Measurements from ENCODE around the gene ELMO1.

ELMO1 gene

DNA sequence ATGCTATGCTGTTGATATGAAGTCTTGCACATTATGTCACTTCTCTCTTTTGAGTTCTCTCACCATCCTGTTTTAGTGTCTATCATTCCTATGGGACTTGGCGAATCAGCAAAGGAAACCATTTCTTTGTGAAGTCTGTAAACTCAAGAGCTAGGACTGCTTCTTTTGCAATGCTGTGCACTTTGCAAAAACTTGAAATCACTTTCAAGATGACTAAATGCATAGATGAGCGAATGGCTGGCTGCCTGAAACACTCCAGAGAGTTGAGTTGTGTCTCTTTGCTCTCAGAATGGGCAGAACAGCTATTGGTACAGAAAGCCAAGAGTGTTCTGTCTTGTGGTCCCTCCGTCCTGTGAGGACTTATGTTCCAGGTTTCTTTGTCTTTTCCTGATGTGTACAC is 18.3 kb upstream of the ELMO1 start:
- no peak for FAIRE-seq

DNA sequence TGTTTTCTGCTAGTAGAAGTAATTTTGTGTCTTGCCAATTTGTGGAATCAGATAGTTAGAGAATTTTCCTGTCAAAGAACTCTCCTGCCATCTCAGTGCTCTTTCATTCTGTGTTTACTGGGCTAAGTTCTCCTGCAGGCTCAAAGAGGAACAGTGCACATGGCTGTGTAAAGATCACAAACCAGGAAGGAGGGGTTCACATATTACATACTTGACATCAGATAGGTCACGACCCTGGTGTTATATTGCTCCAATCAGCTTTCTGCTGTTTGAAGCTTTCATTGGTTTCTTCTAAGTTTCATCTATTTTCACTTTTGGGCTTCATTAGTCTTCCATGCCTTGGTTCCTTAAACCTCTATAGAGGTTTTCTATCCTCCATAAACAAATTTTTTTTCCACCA is 13.5 kb upstream of the ELMO1 start:
- no peak for FAIRE-seq

DNA sequence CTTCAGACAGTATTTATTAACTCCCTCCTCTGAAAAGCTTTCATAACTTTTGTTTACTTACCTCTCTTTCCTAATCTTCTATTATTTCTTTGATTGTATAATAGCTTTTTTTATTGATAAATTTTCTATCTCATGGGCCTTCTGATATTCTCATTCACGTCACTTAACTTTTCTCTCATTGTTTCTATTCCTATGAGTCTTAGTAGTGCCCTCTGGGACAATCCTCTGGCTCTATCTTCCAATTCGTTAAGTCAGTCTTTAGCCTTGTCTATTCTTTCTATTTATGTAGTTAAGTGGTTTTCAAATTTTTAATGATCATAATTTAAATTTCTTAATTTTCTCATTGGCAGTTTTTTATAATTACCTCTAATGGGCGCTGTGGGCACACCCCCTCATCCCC is 6.4 kb upstream of the ELMO1 start:
- no peak for FAIRE-seq

DNA sequence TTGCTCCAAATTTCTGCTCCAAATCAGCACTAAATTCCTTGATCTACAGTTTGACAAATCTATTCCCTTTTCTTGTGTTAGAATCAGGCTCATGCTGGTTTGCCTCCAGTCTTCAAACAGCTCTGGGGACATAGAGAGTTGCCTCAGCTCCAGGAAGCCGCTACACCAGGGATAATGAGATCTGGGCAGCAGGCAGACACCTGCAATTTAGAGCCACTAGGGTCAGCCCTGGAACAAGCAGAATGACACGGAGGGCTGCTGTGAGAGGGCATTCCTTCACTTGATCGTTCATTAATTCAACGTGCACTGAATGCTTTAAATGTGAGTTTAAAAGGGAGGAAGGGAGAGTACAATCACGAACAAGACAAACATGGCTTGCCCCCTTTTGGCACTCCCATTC is 3.7 kb upstream of the ELMO1 start:
- FAIRE-seq, result no peak

DNA sequence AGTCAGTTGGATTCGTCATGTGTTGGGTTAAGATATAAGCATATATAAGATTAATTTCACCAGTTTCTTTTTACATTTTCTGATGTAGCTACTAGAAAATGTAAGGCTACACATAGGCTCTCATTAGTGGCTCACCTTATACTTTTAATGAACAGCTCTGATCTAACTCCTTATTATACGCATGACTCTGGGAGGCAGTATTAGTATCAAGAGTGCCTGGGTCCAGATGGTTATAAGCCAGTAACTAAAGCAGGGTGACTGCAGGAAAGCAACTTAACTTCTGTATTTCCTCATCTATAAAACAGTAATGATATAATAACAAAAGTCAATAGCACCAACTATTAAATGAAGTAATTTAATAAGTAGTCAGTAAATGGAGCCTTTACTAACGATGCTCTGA is 1.4 kb upstream of the ELMO1 start:
- no peak for FAIRE-seq

DNA sequence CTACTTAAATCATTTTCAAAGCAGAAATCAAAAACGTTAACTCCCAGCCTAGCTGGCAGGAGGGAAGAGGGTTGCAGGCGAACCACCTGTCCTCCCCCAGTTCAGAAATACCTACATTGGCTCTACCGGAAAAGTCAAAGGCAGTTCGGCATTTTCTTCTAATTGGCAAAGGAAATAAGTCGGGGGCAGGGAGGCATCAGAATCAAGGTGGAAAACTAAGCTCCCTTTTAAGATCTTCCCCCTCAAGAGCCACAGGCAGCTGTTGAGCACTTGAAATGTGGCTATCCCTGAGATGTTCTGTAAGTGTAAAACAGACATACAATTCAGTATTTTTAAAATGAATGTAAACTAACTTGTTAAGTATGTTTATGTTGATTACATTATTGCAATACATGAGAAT is 957 bp upstream of the ELMO1 start:
- no peak for FAIRE-seq

DNA sequence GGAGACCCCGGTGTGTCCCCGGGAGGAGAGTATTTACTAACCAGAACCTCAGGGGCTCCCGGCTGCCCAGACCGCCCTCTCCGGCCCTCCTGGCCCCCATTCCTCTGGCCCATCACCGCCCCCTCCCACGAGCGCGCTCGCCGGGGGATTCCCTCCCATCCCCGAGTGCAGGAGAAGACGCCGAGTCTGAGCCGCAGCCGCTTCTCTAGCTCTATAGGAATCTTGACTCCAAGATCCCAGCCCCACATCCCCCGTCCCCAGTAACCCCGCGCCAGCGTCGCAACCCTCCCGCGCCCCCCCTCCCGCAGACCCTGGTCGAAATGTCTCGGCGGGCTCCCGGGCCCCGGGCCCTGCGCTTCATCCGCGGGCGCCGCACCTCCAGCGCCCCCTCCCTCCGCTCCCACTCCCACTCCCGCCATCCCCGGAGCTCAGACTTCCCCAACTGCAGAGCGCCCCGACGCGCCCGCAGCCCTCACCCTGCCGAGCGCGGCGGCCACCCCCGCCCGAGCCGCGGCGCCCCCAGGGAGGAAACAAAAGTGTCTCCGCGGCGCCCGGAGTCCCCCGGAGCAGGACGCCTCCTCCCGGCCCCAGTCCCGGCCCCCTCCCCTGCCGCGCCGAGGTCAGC is 541 bp downstream of the ELMO1 start:
- no peak for FAIRE-seq

DNA sequence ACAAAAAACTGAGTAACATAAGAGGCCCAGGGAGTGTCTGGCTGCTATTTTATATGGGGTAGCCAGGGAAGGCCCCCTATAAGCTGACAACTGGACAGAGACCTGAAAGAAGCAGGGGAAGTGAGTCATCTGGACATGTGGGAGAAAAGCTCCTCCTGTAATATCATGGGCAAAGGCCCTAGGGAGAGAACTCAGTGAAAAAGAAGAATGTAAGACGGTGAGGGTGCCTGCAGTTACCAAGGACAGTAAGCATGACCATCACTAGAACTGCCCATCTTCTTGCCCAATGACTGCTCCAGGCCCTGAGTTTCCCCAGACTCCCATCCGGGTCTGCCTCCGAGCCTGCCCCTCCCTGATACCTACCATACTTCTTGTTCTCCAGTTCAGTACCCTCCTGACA is 2.3 kb downstream of the ELMO1 start:
- no peak for FAIRE-seq

DNA sequence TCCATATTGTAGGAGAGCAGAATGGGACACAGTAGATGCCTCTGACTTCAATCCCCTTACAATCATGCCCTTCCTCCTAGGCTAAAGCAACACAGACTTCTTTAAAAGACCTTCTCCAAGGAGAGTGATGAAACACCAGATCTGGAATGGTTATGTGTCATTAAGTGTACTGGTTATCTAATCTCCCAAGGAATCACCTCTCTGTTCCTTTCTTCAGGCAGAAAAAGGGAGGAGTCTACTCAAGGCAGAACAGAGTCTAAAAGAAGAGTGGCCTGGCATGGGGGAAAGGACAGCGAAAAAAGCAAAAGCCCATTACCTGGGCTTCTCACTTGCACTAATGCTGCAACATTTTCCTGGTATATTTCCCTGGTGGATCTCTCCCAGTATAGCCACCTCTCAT is 2.9 kb downstream of the ELMO1 start:
- FAIRE-seq, result no peak

DNA sequence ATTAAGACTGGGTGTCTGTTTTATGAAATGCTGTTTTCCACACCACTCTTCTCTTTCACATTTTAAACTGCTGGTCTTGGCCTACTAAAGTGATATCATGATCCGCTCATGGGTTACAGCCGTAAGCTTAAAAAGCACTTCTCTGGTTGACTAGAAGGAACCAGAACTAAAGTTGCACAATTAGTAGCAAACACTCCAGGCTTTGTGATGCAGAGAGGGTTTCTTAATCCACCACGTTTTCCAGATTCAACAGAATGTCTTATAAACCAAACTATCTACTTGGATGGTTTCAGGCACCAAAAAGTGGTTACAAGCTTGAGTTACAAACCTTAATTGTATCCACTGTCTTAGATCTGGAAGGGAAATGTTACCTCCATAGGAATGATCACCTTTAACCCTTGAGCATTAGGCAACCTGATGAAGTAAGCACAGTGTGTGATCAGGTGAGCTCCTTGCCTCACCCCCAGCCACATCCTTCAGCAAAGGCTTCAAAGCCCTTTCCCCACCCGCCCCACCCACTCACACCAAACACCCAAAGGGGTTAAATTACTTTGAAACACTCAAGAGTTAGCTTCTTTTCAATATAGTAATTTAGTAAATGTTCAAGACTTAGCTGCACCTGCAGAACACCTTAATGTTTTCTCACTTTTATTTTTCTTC is 3.5 kb downstream of the ELMO1 start:
- FAIRE-seq, result no peak

DNA sequence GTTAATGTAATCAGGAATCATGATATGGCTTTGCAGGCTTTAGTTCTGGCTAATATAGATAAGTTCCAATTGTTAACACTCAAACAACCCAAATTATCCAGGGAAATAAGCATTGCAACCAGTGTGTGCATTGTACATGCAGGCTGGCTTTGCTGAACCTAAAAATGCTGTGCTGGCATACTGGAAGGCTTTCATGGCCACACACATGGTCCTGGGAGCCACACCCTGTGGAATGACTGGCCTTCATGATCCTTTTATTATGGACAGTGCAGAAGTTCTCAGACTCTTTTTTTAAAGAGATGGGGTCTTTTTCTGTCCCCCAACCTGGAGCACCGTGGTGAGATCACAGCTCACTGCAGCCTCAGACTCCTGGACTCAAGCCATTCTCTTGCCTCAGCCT is 5.0 kb downstream of the ELMO1 start:
- no peak for FAIRE-seq

DNA sequence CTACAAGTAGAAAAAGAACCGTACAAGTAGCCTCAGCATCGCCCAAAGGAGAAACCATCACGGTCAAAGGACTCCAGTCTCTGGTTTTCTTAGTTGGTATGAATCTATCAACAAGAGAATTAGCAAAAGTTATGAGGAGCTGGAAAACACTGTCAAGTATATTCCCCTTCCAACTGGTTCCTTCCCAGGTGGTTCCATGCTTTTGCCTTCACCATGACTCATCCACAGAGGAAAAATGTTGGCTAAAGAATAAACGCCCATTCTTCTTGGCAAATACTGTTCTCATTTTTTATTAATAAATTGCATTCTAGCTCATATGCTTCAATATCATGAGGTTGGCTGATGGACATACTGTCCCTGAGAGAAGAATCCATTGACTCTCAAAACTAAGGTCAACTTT is 6.4 kb downstream of the ELMO1 start:
- FAIRE-seq, result no peak

DNA sequence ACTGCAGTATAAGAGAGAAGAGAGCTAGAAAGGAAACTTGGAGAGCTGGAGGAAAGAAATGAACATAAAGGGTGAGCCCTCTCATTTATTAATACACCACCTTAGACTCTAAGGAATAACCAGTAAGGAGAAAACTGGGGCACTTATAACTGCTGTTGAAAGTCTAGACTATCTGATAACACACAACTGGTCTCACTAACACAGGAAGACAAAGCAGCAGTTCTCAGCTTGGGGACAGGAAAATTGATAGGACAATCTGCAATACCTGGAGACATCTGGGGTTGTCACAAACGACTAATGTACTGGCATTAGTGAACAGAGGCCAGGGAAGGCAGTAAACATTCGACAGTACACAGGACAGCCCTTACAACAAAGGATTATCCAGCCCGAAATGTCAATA is 6.8 kb downstream of the ELMO1 start:
- FAIRE-seq, result no peak

DNA sequence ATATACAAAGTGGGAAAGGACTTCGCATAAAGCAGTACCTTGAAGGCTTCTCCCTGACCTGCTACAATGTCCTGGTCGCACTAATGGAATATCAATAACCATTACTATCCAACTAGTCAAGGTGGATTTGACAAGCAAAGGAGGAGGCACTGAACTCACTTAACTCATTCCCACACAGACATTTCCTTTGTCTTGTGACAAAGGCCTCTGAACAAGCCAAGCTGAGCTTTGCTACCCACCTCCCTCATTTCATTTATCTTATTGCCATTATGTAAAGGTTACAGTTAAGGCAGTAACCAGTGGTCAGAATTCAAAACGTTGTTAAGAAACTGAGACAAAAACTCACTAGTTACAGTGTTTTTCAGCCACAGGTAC is 7.3 kb downstream of the ELMO1 start:
- no peak for FAIRE-seq

DNA sequence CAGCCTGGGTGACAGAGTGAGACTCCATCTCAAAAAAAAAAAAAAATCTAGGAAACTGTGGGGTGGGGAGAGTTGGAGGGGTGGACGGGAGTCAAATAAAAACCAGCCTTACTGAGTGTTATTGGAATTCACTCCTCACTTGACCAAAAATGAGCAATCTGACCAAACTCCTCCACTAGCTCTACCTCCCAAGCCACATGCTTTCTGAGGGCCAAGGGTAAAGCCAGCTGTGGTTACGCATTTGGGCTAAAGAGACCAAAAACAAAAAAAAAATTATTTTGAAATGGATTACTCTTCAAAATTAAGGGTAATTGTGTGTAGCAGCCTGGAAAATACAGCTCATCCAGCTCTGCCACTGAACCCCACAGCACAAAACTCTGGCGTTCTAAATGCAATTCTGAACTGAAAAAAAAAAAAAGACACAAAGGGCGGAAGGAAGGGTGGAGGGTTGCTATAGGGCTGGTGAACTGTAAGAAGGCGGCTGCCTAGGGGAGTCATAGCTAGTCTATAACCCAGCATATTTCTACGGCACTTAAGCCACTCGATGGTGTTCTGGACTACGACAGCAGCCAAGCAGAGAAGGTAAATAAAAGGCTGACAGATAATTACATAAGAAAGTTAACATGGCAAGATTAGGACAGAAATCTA is 7.8 kb downstream of the ELMO1 start:
- FAIRE-seq, result no peak

DNA sequence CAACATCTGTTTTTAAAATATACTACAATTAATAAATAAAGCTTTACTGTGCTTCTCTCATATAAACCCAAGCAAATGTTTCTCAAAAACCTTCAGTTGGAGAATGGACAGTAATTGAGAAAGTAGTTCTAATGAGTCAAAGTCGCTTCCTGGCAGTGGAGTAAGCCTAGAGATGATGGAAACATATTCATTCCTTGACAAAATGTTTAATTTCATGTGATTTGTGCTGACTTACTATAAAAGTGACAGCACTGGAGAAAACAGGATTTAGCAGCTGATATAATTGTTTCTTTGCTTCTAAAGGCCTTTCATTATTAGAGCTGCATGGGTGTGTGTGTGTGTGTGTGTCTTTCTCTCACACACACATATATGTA is 9.0 kb downstream of the ELMO1 start:
- no peak for FAIRE-seq

DNA sequence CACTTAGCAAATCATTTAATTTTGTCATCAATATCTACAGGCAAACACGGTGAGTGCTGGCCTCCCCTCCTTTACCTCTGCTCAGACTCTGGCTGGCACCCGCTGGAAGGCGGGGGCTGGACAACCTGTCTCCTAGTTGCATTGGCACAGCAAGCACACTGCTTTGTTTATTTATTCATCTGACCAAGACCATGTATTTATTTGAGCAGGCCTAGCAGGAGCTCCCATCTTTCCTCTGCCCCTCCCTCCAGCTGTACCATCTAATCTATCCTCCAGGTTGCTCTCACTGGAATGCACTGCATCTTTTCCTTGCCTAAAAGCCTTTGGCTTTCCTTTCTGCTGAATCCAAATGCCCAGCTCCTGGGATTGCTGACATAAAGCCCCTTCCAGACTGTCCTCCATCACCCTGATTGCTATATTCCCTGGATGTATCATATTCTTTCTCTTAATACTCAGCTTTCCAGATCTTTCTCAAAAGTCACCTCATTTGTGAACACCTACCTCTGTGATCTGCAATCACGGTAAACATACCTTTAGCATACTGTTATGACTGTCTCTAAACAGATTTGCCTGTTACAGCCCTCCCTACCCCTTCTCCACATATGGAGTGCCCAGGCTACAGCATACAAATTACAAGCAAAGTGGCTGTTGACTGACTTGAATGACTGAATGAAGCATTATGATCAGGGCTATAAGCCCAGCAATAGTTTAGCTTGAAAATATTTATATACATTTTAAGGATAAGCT is 9.6 kb downstream of the ELMO1 start:
- no peak for FAIRE-seq

DNA sequence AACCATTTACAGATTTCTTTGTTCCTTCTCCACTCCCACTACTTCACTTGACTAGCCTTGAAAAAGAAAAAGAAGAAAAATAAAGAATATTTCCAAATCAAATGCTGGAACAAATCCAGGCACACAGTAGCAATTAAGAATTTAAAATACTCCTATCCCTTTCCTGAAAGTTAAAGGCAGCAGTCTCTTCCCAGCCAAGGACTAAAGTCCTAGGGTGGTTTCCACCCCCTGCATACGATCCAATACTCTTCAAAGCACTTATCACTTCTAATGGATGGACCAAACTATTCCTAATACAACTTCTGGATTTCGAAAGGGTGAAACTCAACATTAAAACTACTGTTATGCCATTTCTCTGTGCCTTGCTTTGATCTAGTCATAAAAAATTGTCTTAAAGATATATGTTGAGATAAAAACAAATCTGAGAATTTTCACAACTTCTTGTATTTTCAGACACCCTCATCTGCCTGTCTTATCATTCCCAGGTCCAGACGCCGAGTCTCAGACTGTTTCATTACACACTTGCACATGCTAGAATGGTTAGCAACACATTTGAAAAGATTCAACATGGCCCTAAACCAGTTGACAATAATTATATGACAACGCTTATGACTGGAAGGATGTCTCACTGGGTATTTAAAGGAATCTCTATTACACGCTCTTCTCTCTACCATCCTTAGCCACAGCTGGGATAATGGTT is 13.4 kb downstream of the ELMO1 start:
- FAIRE-seq, result no peak

DNA sequence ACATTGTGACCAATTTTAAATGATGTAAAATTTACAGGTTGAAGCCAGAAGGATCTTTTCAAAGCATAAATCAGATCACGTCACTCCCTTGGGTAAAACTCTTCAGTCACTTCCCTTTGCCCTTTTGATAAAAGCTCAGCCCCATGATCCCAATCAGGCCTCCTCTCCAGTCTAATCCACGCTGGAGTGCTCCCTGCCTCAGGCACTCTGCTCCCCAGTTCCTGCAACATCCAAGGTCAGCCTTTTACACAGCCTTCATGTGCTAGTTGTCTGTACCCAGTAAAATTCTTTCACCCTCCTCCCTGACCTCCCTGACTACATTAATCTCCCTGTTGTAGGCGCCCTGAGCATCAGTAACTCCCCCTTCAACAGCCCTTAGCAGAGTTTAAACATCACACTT is 14.1 kb downstream of the ELMO1 start:
- FAIRE-seq, result no peak

DNA sequence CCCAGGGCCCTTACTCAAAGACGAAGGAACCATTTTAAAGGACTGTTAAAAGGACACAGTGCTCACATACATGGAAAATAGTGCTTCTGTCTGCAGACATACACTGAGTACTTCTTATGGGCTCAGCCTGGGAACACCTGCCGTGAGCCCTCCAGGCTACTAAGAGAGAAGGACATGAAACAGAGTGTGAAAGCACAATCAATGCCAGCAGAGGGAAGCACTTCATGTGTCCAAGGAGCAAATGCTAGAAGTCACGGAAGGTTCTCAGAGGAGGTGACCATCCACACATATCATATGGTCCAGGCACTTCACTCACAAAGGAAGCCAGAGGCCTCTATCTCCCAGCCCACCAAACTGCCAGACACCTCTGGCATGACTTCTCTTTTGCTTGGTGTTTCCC is 15.5 kb downstream of the ELMO1 start:
- no peak for FAIRE-seq

DNA sequence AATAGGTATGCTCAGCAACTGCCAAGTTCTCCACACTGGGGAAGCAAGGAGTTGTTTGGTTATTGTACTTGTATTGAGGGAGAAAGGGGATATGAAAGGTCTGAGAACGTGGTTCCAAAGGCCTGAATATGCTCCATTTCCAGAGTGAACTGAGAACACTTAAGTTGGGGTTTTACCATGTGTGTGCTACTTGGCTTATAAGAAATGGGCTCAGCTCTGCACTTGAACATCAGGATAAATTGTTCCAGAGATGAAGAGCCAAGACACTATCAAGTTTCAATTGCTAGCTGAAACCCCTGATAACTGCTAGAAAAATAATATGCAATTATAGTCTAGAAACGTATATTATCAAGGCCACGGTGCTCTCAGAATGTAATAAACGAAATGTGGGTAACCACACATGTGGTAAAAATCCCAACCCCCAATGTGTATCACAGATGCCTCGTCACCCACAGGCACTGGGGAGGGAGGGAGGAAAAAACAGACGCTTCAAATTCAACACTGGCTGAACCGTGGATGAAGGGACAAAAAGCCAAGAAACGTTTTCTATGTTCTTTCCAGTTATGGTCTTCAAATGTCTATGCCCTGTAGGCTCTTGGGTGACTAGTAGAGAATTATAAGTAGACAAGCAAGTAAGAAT is 16.3 kb downstream of the ELMO1 start:
- FAIRE-seq, result no peak

DNA sequence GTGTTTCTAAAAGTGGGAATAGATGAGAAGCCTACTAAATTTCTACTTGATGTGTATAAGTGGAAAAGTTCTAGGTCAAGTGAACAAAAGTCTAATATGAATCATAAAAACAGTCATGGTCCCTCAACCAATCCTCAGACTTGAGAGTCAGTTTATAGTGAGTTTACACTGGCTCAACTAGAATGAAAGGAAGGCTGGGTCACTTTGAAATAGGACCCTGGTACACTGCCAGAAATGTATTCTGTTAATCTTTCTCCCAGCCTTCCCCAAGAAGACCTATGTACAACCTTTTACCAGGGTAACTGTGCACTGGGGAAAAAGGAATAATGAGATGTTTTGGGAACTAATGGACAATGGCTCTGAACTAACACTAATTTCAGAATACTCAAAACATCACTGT is 17.3 kb downstream of the ELMO1 start:
- no peak for FAIRE-seq

DNA sequence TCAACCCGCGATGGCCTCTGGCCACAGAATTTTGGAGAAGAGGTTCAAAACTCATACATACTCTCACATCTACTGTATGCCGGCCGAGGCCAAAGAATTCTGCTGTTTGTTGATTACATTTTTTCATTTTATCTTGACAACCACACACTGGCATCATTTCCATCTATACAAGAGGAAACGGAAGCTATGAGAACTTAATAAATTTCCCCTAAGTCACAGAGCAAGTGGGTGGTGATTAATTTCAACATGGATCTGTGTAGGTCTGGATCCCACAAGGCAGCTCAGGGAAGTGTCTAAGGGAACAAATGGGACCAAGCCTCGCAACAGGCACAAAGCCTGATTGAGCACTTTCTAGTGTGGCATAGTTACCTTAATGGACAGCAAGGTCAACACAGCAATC is 18.0 kb downstream of the ELMO1 start:
- no peak for FAIRE-seq
